Measurements from ENCODE around the gene SFT2D1. TPM values are rescaled to one million over a fixed set of nuclear protein-coding genes. Genes with fewer than 3 reads are reported as not detected.

Gene SFT2D1
- total RNA-seq, 1 experiment from 2014 or later: 40.2 TPM

DNA sequence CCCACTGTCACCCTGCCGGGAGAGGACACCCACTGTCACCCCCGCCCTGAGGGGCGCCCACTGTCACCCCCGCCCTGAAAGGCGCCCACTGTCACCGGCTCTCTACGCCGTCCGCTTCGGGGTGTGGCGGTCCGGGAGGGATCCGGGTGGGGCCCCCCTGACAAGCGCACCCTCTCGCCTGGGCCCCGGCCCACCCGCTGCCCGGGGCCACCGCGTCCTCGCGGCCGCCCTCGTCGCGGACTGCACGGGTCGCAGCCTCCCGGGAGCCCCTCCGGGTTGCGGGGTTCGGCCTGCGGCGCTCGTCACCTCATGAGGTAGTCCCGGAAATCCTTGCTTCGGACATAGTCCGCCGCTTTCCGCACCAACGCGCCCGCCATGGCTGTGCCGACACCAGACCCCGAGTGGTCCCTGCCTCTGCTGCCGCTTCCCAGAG lies 40.2 kb upstream of the SFT2D1 start:
- no peaks in the 10 kb centered on the region for H3K79me2 ChIP-seq (ENCODE audit: insufficient read depth, low read length)
- H3K4ac ChIP-seq (ENCODE audit: low read depth, low read length): no peak overlapping the region
- H4K8ac ChIP-seq (replicated peaks; ENCODE audit: insufficient read length, low read depth, low read length): no peak overlapping the region
- no peak overlapping the region for H3K27ac ChIP-seq (ENCODE audit: insufficient read length, low read depth, low read length)
- no peak overlapping the region for H2AK5ac ChIP-seq (ENCODE audit: insufficient read length, low read length)
- H3T11ph ChIP-seq (ENCODE audit: low read length): no peak overlapping the region
- H3K4me1 ChIP-seq (ENCODE audit: insufficient read depth, low read length): no peaks in the 10 kb centered on the region; the same call in 1 of the 2 replicates
- no peak overlapping the region for H3K56ac ChIP-seq (ENCODE audit: insufficient read length, low read depth, low read length)
- WGBS (ENCODE audit: extremely low coverage, insufficient read length, low lambda C conversion rate): no CpG with 5 or more reads among the region's 46 CpGs
- TF ChIP-seq, protein P1, sequence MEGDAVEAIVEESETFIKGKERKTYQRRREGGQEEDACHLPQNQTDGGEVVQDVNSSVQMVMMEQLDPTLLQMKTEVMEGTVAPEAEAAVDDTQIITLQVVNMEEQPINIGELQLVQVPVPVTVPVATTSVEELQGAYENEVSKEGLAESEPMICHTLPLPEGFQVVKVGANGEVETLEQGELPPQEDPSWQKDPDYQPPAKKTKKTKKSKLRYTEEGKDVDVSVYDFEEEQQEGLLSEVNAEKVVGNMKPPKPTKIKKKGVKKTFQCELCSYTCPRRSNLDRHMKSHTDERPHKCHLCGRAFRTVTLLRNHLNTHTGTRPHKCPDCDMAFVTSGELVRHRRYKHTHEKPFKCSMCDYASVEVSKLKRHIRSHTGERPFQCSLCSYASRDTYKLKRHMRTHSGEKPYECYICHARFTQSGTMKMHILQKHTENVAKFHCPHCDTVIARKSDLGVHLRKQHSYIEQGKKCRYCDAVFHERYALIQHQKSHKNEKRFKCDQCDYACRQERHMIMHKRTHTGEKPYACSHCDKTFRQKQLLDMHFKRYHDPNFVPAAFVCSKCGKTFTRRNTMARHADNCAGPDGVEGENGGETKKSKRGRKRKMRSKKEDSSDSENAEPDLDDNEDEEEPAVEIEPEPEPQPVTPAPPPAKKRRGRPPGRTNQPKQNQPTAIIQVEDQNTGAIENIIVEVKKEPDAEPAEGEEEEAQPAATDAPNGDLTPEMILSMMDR (conservative IDR thresholded peaks at IDR 0.05): no peak
- no peaks in the 10 kb centered on the region for H3K36me3 Mint-ChIP-seq (ENCODE audit: insufficient read depth in 1 of 3, low read depth in 3 of 3)
- DNase-seq: no peak
- H3K14ac ChIP-seq (ENCODE audit: insufficient read depth, low read length): no peak overlapping the region
- no peaks in the 10 kb centered on the region for H3K27me3 Mint-ChIP-seq (ENCODE audit: low read depth)
- no peak overlapping the region for H2AFZ ChIP-seq (ENCODE audit: low read length)
- no peak overlapping the region for H2BK5ac ChIP-seq (ENCODE audit: insufficient read length, low read length)
- H3K23ac ChIP-seq (ENCODE audit: insufficient read length, low read depth, low read length): no peak overlapping the region
- no peaks in the 10 kb centered on the region for H3K9me3 Mint-ChIP-seq
- H3K4me1 Mint-ChIP-seq: peaks cover 5 to 7% of the 10 kb centered on the region in 2 experiments
- no peak overlapping the region for H3K18ac ChIP-seq (ENCODE audit: insufficient read length, low read depth, low read length)
- H2BK20ac ChIP-seq (ENCODE audit: low read depth, low read length, poor library complexity, severe bottlenecking): no peak overlapping the region
- no peaks in the 10 kb centered on the region for H3K27me3 ChIP-seq (ENCODE audit: insufficient read depth, low read length)
- no peak overlapping the region for H3K9ac ChIP-seq (ENCODE audit: extremely low read depth, insufficient read length, low read length)
- H2BK12ac ChIP-seq (ENCODE audit: insufficient read length, low read depth, low read length): no peak overlapping the region
- H3K4me3 Mint-ChIP-seq: peak overlapping the region; percentile 73 to 82
- peaks cover 9% of the 10 kb centered on the region for H3K23me2 ChIP-seq (ENCODE audit: insufficient read length, low read depth, low read length, poor library complexity, severe bottlenecking)
- H3K9me3 ChIP-seq (ENCODE audit: control insufficient read depth, low read depth, low read length): no peaks in the 10 kb centered on the region
- H3K79me1 ChIP-seq (ENCODE audit: insufficient read depth, low read depth, low read length, poor library complexity, severe bottlenecking): no peaks in the 10 kb centered on the region
- H3K27ac Mint-ChIP-seq: no peak overlapping the region
- H3K4me2 ChIP-seq (ENCODE audit: insufficient read depth, insufficient read length, low read length): peak overlapping the region; percentile 57
- no peak overlapping the region for H2BK120ac ChIP-seq (ENCODE audit: low read depth, low read length, poor library complexity, severe bottlenecking)
- no peaks in the 10 kb centered on the region for H4K20me1 ChIP-seq (ENCODE audit: control insufficient read depth, insufficient read depth, insufficient read length)
- H4K5ac ChIP-seq (ENCODE audit: insufficient read length, low read depth, low read length): no peak overlapping the region
- no peak overlapping the region for H4K91ac ChIP-seq (ENCODE audit: insufficient read length, low read depth, low read length)
- H2BK15ac ChIP-seq (ENCODE audit: low read depth, low read length): no peak overlapping the region
